ENCODE data around the gene XRCC3. TPM values are rescaled to one million over a fixed set of nuclear protein-coding genes. Genes with fewer than 3 reads are reported as not detected.

XRCC3 gene
- polyA plus RNA-seq, 10 donors = 6.2 to 15.2 (median 8.4) TPM

DNA sequence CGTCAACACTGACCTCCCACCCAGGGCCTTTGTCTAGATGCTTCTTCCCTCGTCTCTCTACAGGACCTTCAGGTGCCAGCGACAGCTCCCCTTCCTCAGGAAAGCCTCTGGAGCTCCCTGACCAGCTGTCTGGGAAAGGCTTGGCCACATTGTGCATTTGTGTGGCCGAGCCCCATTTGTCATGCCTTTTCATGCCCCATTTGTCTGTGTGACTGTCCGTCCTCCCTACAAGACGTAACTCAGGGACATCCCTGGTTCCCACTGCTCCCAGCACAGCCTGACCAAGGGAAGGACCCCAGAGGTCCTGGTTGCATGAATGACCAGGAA is 24.2 kb upstream of the XRCC3 start:
- DNase-seq = no peak

- no peak for DNase-seq
Measured at GRCh38 chr14:103738701-103739451, 23.6 kb upstream of the XRCC3 start.

DNA sequence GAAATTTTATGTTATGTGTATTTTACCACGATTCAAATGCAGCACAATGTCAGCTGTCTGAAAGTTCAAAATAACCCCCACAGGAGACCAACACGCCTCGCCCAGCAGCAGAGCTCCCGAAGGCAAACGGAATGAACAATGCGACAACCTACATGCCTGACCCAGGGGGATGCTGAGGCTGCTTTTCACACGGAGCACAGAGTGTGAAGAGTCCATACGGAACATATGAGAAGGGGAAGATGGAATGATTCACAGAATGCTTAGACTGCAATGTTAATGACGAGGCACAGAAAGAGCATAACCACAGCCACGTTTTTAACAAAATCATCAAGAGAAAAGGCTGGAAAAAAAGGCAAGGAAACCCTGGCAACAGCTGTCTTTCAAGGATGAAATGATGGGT is 22.9 kb upstream of the XRCC3 start:
- peak in 1 of 3 donors; percentile 30 for DNase-seq

GRCh38 chr14:103737432-103738045 is 22.3 kb upstream of the XRCC3 start:
- no peak for DNase-seq

- no peak for DNase-seq
Measured at GRCh38 chr14:103736546-103737431, 21.5 kb upstream of the XRCC3 start.

DNA sequence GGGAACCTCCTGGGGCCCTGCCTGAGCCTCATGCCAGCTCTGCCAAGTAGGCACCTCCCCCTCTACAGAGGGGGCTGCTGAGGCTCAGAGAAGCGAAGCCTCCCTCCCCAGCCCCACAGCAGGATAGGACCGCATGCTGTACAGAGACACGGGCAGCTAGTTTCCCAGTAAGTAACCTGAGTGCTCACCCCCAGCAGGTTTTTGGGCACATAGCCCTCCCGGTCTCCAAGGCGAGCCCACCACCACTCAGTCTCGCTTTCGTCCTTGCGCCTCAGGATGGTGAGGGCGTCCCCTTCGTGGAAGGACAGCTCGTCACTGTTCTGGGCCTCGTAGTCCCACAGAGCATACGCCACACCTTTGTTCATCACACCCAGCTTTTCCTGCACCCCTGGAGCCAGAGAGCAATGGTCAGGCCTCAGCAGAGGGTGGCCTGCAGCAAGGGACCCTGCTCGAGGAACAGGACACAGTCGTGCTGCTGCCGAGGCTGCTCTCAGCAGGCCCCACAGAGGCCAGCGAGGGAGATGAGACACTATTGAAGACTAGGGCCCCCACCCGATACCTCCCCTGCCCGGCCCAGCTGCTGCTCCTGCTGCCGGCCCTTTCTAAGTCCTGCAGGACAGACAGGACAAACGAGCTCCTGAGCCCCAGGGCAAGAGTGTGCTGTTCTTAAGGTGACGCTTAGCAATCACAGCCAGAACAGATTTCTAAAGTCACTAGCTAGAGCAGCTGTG is 20.7 kb upstream of the XRCC3 start:
- DNase-seq = no peak

DNA sequence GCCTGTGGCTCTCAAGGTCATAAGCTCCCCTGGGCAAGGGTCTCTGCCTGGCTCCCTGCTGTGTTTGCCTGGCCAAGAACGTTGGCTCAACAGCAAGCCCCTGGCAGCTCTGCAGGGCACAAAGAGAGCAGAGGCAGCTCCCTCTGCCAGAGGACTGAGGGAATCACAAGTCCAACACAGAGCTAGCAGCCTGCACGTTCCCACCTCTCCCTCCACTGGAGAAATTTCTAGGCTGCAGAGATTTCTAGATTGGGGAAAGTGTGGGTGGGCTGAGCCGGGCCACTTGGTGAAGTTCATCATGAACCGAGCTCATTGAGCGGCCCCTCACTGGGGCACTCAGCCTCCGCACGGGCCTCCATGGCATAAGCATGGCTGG is 20.2 kb upstream of the XRCC3 start:
- no peak for DNase-seq

- no peak for DNase-seq
Measured at GRCh38 chr14:103735022-103735421, 19.8 kb upstream of the XRCC3 start.

DNA sequence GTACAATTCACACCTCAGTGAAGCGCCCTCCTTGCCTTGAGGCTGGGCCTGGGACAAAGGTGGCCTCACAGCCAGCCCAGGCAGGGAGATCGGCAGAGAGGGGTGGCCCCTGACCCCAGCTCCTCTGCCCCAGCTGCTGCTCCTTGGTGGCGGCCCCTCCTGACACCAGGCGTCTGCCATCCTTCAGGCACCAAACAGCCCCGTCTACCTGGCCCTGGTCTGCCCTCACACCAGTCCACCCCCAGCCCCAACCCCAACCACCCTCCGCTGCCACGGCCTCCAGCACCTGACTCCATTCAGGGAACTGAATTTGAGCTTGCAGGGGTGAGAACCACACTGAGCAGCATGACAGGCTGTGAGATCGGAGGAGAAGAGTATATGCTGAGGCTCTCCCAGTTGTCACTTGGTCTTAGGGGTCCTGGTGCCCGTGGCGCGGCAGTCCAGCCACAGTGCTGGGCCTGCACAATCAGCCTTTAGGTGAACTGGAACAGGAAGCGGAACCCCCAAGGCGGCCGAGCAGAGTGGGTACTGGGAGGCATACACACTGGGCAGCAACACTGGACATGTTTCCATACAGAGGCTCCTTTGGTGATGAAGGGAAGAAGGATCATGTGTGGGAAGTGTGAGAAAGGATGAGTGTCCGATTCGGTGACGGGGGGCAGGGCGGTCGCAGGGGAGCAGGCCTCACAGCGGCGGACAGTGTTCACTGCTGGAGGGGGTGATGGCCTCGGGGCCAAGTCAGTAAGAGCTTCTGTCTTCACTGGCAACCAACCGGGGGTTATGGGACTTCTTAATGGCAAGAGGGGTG is 19.0 kb upstream of the XRCC3 start:
- no peak for DNase-seq

DNA sequence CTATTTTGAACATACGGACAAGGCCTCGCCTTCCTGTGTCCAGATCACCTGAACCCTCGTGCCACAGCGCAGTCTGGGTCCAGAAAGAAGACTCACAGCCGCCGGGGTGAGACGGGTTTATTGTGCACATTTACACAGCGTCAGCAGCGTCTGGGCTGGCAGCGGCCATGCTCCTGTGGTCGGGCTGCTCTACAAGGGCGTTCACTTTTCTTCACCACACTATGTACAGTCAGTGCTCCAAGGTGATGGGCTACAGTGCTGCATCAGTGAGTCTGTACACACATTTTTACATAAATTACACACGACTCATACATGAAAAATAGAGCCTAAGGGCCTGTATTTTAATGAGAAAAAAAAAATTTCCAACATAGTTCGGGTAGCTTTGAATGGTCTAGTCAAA is 18.4 kb upstream of the XRCC3 start:
- DNase-seq = no peak

GRCh38 chr14:103732868-103733620 is 17.8 kb upstream of the XRCC3 start:
- no peak for DNase-seq

DNA sequence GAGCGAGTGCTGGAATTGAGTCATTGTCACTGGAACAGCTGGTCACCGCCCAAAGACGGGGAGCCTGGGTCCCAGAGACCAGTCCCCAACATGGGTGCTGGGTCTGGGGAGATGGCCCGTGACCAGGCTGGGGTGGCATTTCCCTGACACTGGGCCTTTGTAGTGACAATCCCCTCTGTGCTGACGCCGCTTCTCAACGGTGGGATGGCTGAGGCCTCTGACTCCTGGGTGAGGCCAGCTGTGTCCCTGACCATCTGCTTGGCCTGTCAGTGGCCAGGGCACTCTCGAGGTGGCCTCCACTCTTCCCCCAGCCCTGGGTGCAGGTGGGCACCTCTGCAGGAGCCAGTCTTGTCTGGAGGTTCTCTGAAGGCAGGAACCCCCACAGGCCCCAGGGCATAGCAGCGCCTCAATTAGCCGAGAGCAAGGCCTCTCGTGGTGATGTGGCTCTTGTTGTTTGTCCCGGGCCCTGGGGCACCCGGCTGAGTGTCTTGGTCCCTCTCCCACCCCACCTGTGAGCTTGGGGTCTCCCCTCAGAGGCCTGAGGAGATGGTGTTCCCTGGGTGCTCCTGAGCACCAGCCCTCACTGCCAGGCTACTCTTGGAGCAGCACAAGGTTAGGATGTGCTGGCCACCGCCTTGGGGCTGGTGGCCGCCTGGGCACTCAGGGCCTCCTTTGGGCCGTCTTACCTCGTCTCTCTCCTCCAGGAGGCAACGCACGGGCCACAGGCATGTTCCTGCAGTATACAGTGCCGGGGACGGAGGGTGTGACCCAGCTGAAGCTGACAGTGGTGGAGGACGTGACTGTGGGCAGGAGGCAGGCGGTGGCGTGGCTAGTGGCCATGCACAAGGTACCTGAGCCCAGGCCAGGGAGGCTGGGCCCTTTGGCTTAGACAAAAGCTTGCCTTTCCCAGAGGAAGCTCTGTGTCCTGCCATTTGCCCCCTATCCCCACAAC is 16.9 kb upstream of the XRCC3 start:
- DNase-seq = no peak

GRCh38 chr14:103731481-103731880 is 16.2 kb upstream of the XRCC3 start:
- no peak for DNase-seq

GRCh38 chr14:103730490-103731035 is 15.3 kb upstream of the XRCC3 start:
- DNase-seq = no peak

DNA sequence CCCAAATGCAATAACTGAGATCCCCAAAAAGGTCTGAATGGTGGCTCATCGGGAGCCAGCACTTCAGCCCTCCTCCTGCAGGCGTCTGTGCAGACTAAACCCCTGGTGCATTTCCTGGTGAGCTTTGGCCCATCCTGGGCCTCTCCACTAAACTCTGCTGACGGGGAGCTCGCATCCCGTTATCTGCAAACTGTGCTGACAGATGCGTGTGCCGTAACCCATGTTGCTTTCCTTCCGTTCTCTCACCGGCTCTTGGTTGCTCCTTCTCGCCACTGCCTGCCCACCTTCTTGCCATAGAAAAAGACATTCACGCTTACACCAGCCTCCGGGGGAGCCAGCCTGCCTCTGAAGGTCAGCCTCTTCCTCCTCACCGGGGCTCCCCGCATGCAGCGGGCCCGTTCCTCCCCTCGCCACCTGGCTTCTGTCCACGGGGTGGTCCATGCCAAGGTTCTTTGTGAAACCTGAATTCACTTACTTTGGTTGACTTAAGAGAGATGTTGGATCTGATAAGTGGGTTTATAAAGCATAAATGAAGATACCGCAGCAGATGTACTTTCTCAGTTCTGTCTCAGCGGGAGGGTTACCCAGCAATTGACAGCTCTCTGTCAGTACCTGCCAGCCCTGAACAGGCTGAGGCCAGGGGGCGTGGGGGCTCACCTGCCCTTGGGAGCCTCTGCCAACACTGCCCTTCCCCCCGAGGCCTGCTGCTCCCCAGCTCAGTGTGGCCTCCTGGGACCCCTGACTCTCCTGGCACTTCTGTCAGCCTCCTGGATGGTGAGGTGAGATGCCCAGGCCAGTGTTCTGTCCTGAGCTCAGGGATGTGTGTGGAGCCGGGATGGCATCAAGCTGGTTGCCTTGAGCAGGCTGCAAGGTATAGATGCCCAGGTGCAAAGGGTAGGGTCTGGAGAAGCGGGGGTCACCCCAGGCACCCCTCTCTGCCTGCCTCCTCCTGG is 14.5 kb upstream of the XRCC3 start:
- no peak for DNase-seq

GRCh38 chr14:103728721-103729120 is 13.5 kb upstream of the XRCC3 start:
- no peak for DNase-seq

GRCh38 chr14:103728141-103728540 is 12.9 kb upstream of the XRCC3 start:
- no peak for DNase-seq
